Glutamatergic neuron (in vitro differentiated cells): Measurements from ENCODE around the gene MKS1. TPM values are rescaled to one million over a fixed set of nuclear protein-coding genes. Genes with fewer than 3 reads are reported as not detected.

Experiments used
- DNase-seq: peaks from one replicate; pipeline ENCODE4 v3.0.0; 2022
- H3K27ac Mint-ChIP-seq: one replicate; pipeline ENCODE4 v1.8.0; 2020; ENCODE audit warnings: mild to moderate bottlenecking, mixed read lengths, inconsistent platforms; ENCODE audit not compliant: unreplicated experiment
- H3K27me3 Mint-ChIP-seq: one replicate; pipeline ENCODE4 v1.8.0; 2020; ENCODE audit warnings: mild to moderate bottlenecking, moderate library complexity, mixed read lengths, inconsistent platforms; ENCODE audit not compliant: unreplicated experiment
- H3K36me3 Mint-ChIP-seq: one replicate; pipeline ENCODE4 v1.8.0; 2020; ENCODE audit warnings: mild to moderate bottlenecking, mixed read lengths, inconsistent platforms; ENCODE audit not compliant: unreplicated experiment
- H3K4me1 Mint-ChIP-seq: one replicate; pipeline ENCODE4 v1.8.0; 2020; ENCODE audit warnings: mild to moderate bottlenecking, low read depth, mixed read lengths, inconsistent platforms; ENCODE audit not compliant: unreplicated experiment
- H3K4me3 Mint-ChIP-seq: one replicate; pipeline ENCODE4 v1.8.0; 2020; ENCODE audit warnings: mild to moderate bottlenecking, mixed read lengths, inconsistent platforms; ENCODE audit not compliant: unreplicated experiment
- H3K9me3 Mint-ChIP-seq: one replicate; pipeline ENCODE4 v1.8.0; 2020; ENCODE audit warnings: mild to moderate bottlenecking, moderate library complexity, mixed read lengths, inconsistent platforms; ENCODE audit not compliant: unreplicated experiment
- CTCF ChIP-seq: fragments of 200-600 bp; sonication (generic); IDR thresholded peaks from one replicate; pipeline ENCODE4 v1.5.0; 2021; ENCODE audit not compliant: partially characterized antibody, unreplicated experiment
- total RNA-seq: library from RNA; stranded (reverse); fragmentation: NEBNext Ultra II Directional; extraction: Animal tissue kit (Norgen Biotek cat#: 25700); gene quantifications from one replicate; pipeline ENCODE4 v1.2.1, GENCODE V29; 2021; ENCODE audit not compliant: unreplicated experiment

MKS1 gene
- total RNA-seq, 1 donor from 2014 or later = 41.8 TPM

- H3K4me3 Mint-ChIP-seq = no peak overlapping the region
- H3K27me3 Mint-ChIP-seq = peaks cover 4% of the 10 kb centered on the region
- no peak for DNase-seq
- H3K27ac Mint-ChIP-seq = no peak overlapping the region
- no peaks in the 10 kb centered on the region for H3K4me1 Mint-ChIP-seq
- H3K9me3 Mint-ChIP-seq = peaks cover 12% of the 10 kb centered on the region
- no peak for TF ChIP-seq CTCF
- H3K36me3 Mint-ChIP-seq = no peaks in the 10 kb centered on the region
These were observed 22.4 kb downstream of the MKS1 start for GRCh38 chr17:58196610-58197009.

GRCh38 chr17:58195518-58196123 lies 23.4 kb downstream of the MKS1 start:
- Mint-ChIP-seq H3K9me3 (peaks cover 12% of the 10 kb centered on the region), H3K4me1 (no peaks in the 10 kb centered on the region), H3K27ac (no peak overlapping the region), H3K27me3 (peaks cover 7% of the 10 kb centered on the region), H3K4me3 (no peak overlapping the region), H3K36me3 (no peaks in the 10 kb centered on the region)
- no peak for DNase-seq
- TF ChIP-seq CTCF = no peak

- Mint-ChIP-seq H3K4me1 (no peaks in the 10 kb centered on the region), H3K36me3 (no peaks in the 10 kb centered on the region), H3K27me3 (peaks cover 8% of the 10 kb centered on the region), H3K9me3 (peaks cover 12% of the 10 kb centered on the region), H3K4me3 (no peak overlapping the region), H3K27ac (no peak overlapping the region)
- DNase-seq = no peak
- TF ChIP-seq CTCF = no peak
These were observed 25.3 kb downstream of the MKS1 start for GRCh38 chr17:58193641-58194255.

GRCh38 chr17:58192612-58193011 lies 26.4 kb downstream of the MKS1 start, which contains the start of gene EPX:
TSS of gene EPX (plus strand) at chr17:58192726. CDS start at chr17:58192847, 121 bp downstream.
- no peak for TF ChIP-seq CTCF
- peaks cover 8% of the 10 kb centered on the region for H3K27me3 Mint-ChIP-seq
- DNase-seq = no peak
- H3K27ac Mint-ChIP-seq = no peak within 1 kb of the TSS
- H3K4me1 Mint-ChIP-seq = no peaks in the 10 kb centered on the region
- H3K36me3 Mint-ChIP-seq = no peaks in the 10 kb centered on the region
- H3K4me3 Mint-ChIP-seq = no peak within 1 kb of the TSS
- H3K9me3 Mint-ChIP-seq = peaks cover 12% of the 10 kb centered on the region

GRCh38 chr17:58191241-58191896 lies 27.7 kb downstream of the MKS1 start:
- Mint-ChIP-seq H3K9me3 (peaks cover 12% of the 10 kb centered on the region), H3K4me3 (no peak overlapping the region), H3K36me3 (no peaks in the 10 kb centered on the region), H3K27ac (no peak overlapping the region), H3K27me3 (peaks cover 8% of the 10 kb centered on the region), H3K4me1 (no peaks in the 10 kb centered on the region)
- no peak for TF ChIP-seq CTCF
- DNase-seq = no peak
